Measurements from ENCODE around the gene MRRF.
"Not testable (repeated sequence)": the region's sequence is repeated elsewhere in the genome, so short reads cannot be mapped to it uniquely, and the experiment has no call there.

MRRF gene

GRCh38 chr9:122363131-122363530 is 98.4 kb downstream of the MRRF start:
- DNase-seq (ENCODE audit: low spot score): not testable (repeated sequence)

DNA sequence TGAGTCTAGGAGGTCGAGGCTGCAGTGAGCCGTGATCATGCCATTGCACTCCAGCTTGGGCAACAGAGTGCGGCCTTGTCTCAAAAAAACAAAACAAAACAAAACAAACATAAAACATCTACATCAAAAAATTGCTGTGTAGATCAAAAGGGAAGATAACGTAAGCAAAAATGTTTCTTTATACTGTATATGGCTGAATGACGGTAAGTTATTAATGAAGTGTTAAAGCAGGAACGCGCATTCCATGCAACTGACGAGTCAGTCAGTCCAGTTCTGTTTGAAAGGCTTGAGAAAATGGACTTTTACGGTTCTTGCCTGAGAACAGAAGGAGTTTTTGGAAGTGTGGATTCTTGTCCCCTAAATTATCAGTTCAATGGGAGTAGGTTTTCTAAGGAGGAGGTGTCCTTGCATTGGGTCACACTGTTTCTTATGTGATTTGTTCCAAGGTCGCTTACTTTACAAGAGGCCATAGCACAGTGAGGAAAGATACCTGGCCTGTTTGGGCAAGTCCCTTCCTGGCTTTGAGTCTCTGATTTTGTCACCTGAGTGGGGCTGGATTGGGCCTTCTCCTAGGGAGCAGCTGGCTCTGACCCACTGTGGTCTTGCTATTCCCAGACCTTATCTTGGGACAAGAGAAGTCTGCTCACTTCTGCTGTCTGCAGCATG is 99.6 kb downstream of the MRRF start:
- DNase-seq (ENCODE audit: low spot score): no peak

- DNase-seq (ENCODE audit: low spot score): no peak
Measured at GRCh38 chr9:122364783-122365150, 100.1 kb downstream of the MRRF start.

GRCh38 chr9:122366074-122366660 is 101.5 kb downstream of the MRRF start:
- no peak for DNase-seq (ENCODE audit: low spot score)

GRCh38 chr9:122367065-122367464 is 102.4 kb downstream of the MRRF start:
- no peak for DNase-seq (ENCODE audit: low spot score)

GRCh38 chr9:122367774-122368460 is 103.2 kb downstream of the MRRF start:
- no peak for DNase-seq (ENCODE audit: low spot score)

DNA sequence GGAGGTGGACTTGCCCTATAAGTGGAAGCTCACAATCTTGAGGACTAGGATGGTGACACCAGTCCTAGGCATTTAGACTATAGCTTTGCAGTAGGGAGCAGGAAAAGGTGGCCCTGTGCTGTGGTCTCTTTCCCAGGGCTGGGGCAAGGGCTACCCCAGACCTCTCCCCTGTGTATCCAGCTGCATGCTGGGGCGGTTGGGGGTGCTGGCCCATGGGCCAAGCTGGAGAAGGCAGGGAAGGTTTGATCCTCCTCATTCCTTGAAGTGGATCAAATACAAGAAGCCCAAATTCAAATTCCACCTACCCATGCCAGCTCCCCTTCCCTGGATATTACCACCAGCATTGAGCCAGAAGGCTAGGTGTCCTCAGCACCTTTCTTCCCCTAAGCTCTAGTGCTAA is 104.0 kb downstream of the MRRF start:
- DNase-seq (ENCODE audit: low spot score): no peak

- no peak for DNase-seq (ENCODE audit: low spot score)
Measured at GRCh38 chr9:122370303-122370702, 105.6 kb downstream of the MRRF start.

GRCh38 chr9:122370869-122371755 is 106.4 kb downstream of the MRRF start, which contains the start of gene PTGS1:
Gene PTGS1, plus strand, starts transcription at chr9:122371024. Its CDS starts 61 bp downstream, at chr9:122371085.
- DNase-seq (ENCODE audit: low spot score): no peak

GRCh38 chr9:122371846-122372245 is 107.2 kb downstream of the MRRF start:
- no peak for DNase-seq (ENCODE audit: low spot score)

DNA sequence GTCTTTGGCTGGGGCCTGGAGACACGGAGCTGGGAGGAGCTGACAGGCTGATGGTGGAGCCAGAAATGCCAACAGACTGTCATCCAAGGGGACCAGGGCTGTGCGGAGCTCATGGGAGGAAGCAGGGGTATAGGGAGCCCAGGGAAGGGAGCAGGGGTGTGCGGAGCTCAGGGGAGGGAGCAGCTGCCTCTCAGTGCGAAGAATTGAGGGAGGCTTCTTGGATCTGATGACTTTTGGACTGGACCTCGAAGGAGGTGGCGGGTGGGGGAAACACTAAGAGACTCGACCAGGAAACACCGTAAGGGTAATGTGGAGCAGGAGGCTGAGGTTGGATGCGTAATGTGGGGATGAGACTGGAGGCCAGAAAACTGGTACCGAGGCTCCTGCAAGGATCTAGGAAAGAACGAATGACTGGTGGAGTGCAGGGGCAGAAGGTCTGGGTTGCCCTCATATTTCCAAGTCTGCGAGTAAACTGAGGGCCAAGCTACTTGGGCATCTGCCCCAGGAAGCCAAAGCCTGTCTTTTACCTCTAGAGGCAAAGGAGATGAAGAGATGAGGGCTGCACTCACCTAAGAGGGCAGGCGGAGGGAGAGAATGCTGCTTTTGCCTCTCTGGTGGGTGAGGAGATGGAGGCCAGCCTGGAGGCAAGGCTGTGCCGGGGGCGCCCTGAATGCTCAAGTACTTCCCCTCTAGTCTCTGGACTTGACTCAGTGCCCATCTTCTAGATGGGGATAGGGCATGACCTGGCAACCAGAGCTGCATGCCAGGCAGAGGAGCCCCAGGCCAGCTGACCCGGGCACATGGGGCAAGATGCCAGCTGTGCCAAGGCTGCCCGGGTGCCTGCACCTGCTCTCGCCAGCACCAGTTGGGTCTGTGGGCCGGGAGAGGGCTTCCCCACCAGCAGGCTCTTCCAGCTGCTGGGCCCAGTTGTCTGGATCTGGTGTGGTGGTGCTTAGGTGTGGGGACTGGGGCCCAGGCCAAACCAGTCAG is 108.5 kb downstream of the MRRF start:
- no peak for DNase-seq (ENCODE audit: low spot score)

GRCh38 chr9:122374885-122375420 is 110.3 kb downstream of the MRRF start:
- no peak for DNase-seq (ENCODE audit: low spot score)

DNA sequence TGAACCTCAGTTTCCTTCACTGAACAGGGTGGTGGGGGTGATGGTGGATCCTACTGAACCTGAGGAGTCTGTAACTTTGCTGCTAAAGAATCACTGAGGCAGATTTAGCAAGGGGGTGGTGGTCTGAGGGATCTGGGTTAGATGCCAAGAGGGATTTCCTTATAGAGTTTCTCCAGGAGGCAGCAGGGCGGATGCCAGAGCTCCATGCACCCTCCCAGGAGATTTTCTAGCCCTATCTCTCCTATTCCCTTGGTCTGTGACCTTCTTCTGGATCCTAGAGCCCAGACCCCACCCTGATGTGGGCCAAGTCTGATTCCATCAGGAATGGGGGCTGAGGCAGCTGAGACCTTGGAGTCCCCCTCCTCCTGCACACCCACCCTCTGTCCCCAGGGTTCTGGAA is 112.1 kb downstream of the MRRF start:
- DNase-seq (ENCODE audit: low spot score): no peak

GRCh38 chr9:122377241-122378164 is 112.8 kb downstream of the MRRF start:
- DNase-seq (ENCODE audit: low spot score): no peak

DNA sequence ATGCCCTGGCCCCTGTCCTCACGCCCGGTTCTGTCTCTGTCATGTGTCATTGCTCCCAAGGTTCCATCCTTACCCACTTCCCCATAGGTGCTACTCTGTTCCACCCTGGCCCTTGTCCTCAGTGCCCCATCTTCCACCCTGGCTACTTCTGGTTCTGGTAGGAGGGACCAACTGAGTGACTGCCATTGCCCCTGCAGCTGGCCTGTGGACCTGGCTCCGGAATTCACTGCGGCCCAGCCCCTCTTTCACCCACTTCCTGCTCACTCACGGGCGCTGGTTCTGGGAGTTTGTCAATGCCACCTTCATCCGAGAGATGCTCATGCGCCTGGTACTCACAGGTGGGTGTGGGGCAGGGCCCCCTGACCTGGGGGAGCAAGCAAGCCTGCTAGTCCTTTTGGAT is 113.6 kb downstream of the MRRF start:
- no peak for DNase-seq (ENCODE audit: low spot score)

DNA sequence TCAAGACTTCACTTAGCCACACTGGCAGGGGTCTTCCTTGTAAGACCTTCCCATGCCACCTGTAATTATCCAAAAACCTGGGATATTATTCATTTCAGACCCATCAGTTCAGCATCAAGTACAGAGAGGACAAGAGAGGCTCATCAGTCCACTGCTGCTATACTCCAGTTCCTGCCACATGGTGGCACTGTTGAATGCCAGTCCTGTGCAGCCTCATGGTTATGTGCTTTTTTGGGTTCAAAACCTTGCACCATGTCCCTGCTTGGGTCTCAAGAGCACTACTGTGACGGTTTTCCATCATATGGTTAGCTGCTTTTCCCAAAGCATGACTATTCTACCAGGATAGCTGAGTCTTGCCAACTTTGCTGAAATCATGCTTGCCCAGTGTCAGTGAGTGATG is 114.7 kb downstream of the MRRF start:
- DNase-seq (ENCODE audit: low spot score): no peak

- no peak for DNase-seq (ENCODE audit: low spot score)
Measured at GRCh38 chr9:122380293-122380692, 115.6 kb downstream of the MRRF start.
